Endothelial cell (in vitro differentiated cells): Measurements from ENCODE around the gene WARS2. TPM values are rescaled to one million over a fixed set of nuclear protein-coding genes. Genes with fewer than 3 reads are reported as not detected.

Experiments
- DNase-seq: peaks from one replicate; pipeline ENCODE4 v3.0.0; 2021; ENCODE audit warnings: low spot score
- H3K27ac Mint-ChIP-seq: one replicate; pipeline ENCODE4 v1.8.0; 2021; ENCODE audit warnings: mixed read lengths, inconsistent platforms; ENCODE audit not compliant: unreplicated experiment
- H3K27me3 Mint-ChIP-seq: one replicate; pipeline ENCODE4 v1.8.0; 2021; ENCODE audit warnings: mild to moderate bottlenecking, moderate library complexity, mixed read lengths, inconsistent platforms; ENCODE audit not compliant: unreplicated experiment
- H3K36me3 Mint-ChIP-seq: one replicate; pipeline ENCODE4 v1.8.0; 2021; ENCODE audit warnings: mild to moderate bottlenecking, low read depth, mixed read lengths, inconsistent platforms; ENCODE audit not compliant: unreplicated experiment
- H3K4me1 Mint-ChIP-seq: one replicate; pipeline ENCODE4 v1.8.0; 2021; ENCODE audit warnings: mild to moderate bottlenecking, mixed read lengths, inconsistent platforms; ENCODE audit not compliant: unreplicated experiment
- H3K4me3 Mint-ChIP-seq: one replicate; pipeline ENCODE4 v1.8.0; 2021; ENCODE audit warnings: mild to moderate bottlenecking, mixed read lengths, inconsistent platforms; ENCODE audit not compliant: unreplicated experiment
- H3K9me3 Mint-ChIP-seq: one replicate; pipeline ENCODE4 v1.8.0; 2021; ENCODE audit warnings: mixed read lengths, inconsistent platforms; ENCODE audit not compliant: unreplicated experiment
- CTCF ChIP-seq: fragments of 200-600 bp; sonication (generic); IDR thresholded peaks from one replicate; pipeline ENCODE4 v1.5.0; 2021; ENCODE audit warnings: antibody characterized with exemption; ENCODE audit not compliant: unreplicated experiment
- total RNA-seq: library from RNA; stranded (reverse); fragmentation: NEBNext Ultra II Directional; extraction: Animal tissue kit (Norgen Biotek cat#: 25700); gene quantifications from one replicate; pipeline ENCODE4 v1.2.1, GENCODE V29; 2021; ENCODE audit not compliant: unreplicated experiment

The WARS2 gene
- total RNA-seq, 1 donor from 2014 or later: 11.2 TPM

GRCh38 chr1:119083980-119084379 lies 56.5 kb downstream of the WARS2 start:
- H3K27me3 Mint-ChIP-seq: no peaks in the 10 kb centered on the region
- no peak overlapping the region for H3K4me3 Mint-ChIP-seq

GRCh38 chr1:119083479-119083878 lies 57.0 kb downstream of the WARS2 start:
- no peaks in the 10 kb centered on the region for H3K27me3 Mint-ChIP-seq
- H3K4me1 Mint-ChIP-seq: no peaks in the 10 kb centered on the region
- H3K36me3 Mint-ChIP-seq: no peaks in the 10 kb centered on the region
- H3K4me3 Mint-ChIP-seq: no peak overlapping the region
- TF ChIP-seq CTCF: no peak
- no peak for DNase-seq
- no peaks in the 10 kb centered on the region for H3K9me3 Mint-ChIP-seq
- H3K27ac Mint-ChIP-seq: no peak overlapping the region

More at GRCh38 chr1:119083980-119084379, 56.5 kb downstream of the WARS2 start:
- no peaks in the 10 kb centered on the region for H3K4me1 Mint-ChIP-seq
- H3K27ac Mint-ChIP-seq: no peak overlapping the region
- DNase-seq: no peak
- no peaks in the 10 kb centered on the region for H3K9me3 Mint-ChIP-seq
- no peak for TF ChIP-seq CTCF
- H3K36me3 Mint-ChIP-seq: no peaks in the 10 kb centered on the region

- H3K27me3 Mint-ChIP-seq: no peaks in the 10 kb centered on the region
- H3K36me3 Mint-ChIP-seq: no peaks in the 10 kb centered on the region
- no peak overlapping the region for H3K27ac Mint-ChIP-seq
- no peak for TF ChIP-seq CTCF
- DNase-seq: no peak
- H3K4me1 Mint-ChIP-seq: no peaks in the 10 kb centered on the region
- H3K9me3 Mint-ChIP-seq: no peaks in the 10 kb centered on the region
- no peak overlapping the region for H3K4me3 Mint-ChIP-seq
Observed at GRCh38 chr1:119081700-119082099, 58.8 kb downstream of the WARS2 start.

GRCh38 chr1:119081267-119081666 lies 59.2 kb downstream of the WARS2 start:
- Mint-ChIP-seq H3K36me3 (no peaks in the 10 kb centered on the region), H3K4me3 (no peak overlapping the region), H3K4me1 (no peaks in the 10 kb centered on the region), H3K9me3 (no peaks in the 10 kb centered on the region), H3K27me3 (no peaks in the 10 kb centered on the region), H3K27ac (no peak overlapping the region)
- no peak for DNase-seq
- no peak for TF ChIP-seq CTCF

GRCh38 chr1:119080586-119080985 lies 59.9 kb downstream of the WARS2 start:
- Mint-ChIP-seq H3K36me3 (no peaks in the 10 kb centered on the region), H3K4me3 (no peak overlapping the region), H3K9me3 (no peaks in the 10 kb centered on the region), H3K4me1 (no peaks in the 10 kb centered on the region), H3K27me3 (no peaks in the 10 kb centered on the region), H3K27ac (no peak overlapping the region)
- no peak for TF ChIP-seq CTCF
- no peak for DNase-seq
